Activated CD8-positive, alpha-beta memory T cell treated with anti-CD3 and anti-CD28 coated beads, Interleukin-2, amount 10 ng/mL, durations not matched to agents 7 days and 5 days (primary cell): ENCODE measurements around the gene BMERB1. TPM values are rescaled to one million over a fixed set of nuclear protein-coding genes. Genes with fewer than 3 reads are reported as not detected.
"Not testable (repeated sequence)": the region's sequence is repeated elsewhere in the genome, so short reads cannot be mapped to it uniquely, and the experiment has no call there.

ENCODE experiments used
- ATAC-seq: fragments of 150-1000 bp; cut with Tn5 transposase; one replicate; pipeline ENCODE4 v1.10.0; 2021; ENCODE audit warnings: moderate library complexity
- CTCF ChIA-PET: fragments of 350-600 bp; sonication (Branson Sonifier 250); formaldehyde crosslinking; loops from one replicate; lab custom pipeline; 2021; ENCODE audit warnings: antibody characterized with exemption; lab: Charles Lee
- DNase-seq: peaks from one replicate; pipeline ENCODE4 v3.0.0-alpha.2; 2020
- H3K27ac Mint-ChIP-seq: one replicate; pipeline ENCODE4 v1.8.0; 2021; ENCODE audit warnings: mild to moderate bottlenecking, mixed read lengths
- H3K27me3 Mint-ChIP-seq: one replicate; pipeline ENCODE4 v1.8.0; 2021; ENCODE audit warnings: mixed read lengths
- H3K36me3 Mint-ChIP-seq: one replicate; pipeline ENCODE4 v1.8.0; 2021; ENCODE audit warnings: mild to moderate bottlenecking, mixed read lengths
- H3K4me1 Mint-ChIP-seq: one replicate; pipeline ENCODE4 v1.8.0; 2021; ENCODE audit warnings: mixed read lengths
- H3K4me3 Mint-ChIP-seq: one replicate; pipeline ENCODE4 v1.8.0; 2021; ENCODE audit warnings: mild to moderate bottlenecking, moderate library complexity, mixed read lengths
- H3K9me3 Mint-ChIP-seq: one replicate; pipeline ENCODE4 v1.8.0; 2022; ENCODE audit warnings: low read depth, mixed read lengths
- total RNA-seq, 2 experiments: library from RNA; stranded (reverse); gene quantifications; one replicate each; pipeline ENCODE4 v1.2.3, GENCODE V29; 2021

The BMERB1 gene
- 10 to 100 TPM in 1 of 2 experiments, 1 to 10 TPM in 1; 4.5 to 11.9 TPM for total RNA-seq

GRCh38 chr16:15434425-15435215, at the start of gene BMERB1:
Gene BMERB1, plus strand, starts transcription at chr16:15434588. Its CDS starts 66 bp downstream, at chr16:15434654.
- peak; percentile 90 for ATAC-seq
- no peak within 1 kb of the TSS for H3K27ac Mint-ChIP-seq
- H3K36me3 Mint-ChIP-seq, result no peaks in the 10 kb centered on the region
- peak; percentile 70 for DNase-seq
- CTCF ChIA-PET, result interaction anchor here (1.3 kb wide), 1 partner anchor 9 kb away, joined by 3 read pairs; no protein-coding TSS in a partner anchor
- H3K4me3 Mint-ChIP-seq, result peak within 1 kb of the TSS; percentile 75
- H3K9me3 Mint-ChIP-seq, result no peaks in the 10 kb centered on the region
- peaks cover 13% of the 10 kb centered on the region for H3K4me1 Mint-ChIP-seq
- peaks cover 25% of the 10 kb centered on the region for H3K27me3 Mint-ChIP-seq

- H3K36me3 Mint-ChIP-seq, H3K9me3 Mint-ChIP-seq, H3K4me3 Mint-ChIP-seq, ATAC-seq, DNase-seq, CTCF ChIA-PET, H3K27me3 Mint-ChIP-seq, H3K27ac Mint-ChIP-seq, H3K4me1 Mint-ChIP-seq: not testable (repeated sequence)
Observed at GRCh38 chr16:15388060-15388459, 46.3 kb upstream of the BMERB1 start.

- H3K4me3 Mint-ChIP-seq, H3K4me1 Mint-ChIP-seq, CTCF ChIA-PET, H3K36me3 Mint-ChIP-seq, H3K9me3 Mint-ChIP-seq, ATAC-seq, H3K27ac Mint-ChIP-seq, DNase-seq: not testable (repeated sequence)
- peaks cover 14% of the 10 kb centered on the region for H3K27me3 Mint-ChIP-seq
Observed at GRCh38 chr16:15389916-15390315, 44.5 kb upstream of the BMERB1 start.

GRCh38 chr16:15393025-15393424, 41.4 kb upstream of the BMERB1 start:
- H3K36me3 Mint-ChIP-seq, H3K9me3 Mint-ChIP-seq, CTCF ChIA-PET, DNase-seq, ATAC-seq, H3K4me3 Mint-ChIP-seq, H3K4me1 Mint-ChIP-seq, H3K27ac Mint-ChIP-seq: not testable (repeated sequence)
- peaks cover 33% of the 10 kb centered on the region for H3K27me3 Mint-ChIP-seq

DNA sequence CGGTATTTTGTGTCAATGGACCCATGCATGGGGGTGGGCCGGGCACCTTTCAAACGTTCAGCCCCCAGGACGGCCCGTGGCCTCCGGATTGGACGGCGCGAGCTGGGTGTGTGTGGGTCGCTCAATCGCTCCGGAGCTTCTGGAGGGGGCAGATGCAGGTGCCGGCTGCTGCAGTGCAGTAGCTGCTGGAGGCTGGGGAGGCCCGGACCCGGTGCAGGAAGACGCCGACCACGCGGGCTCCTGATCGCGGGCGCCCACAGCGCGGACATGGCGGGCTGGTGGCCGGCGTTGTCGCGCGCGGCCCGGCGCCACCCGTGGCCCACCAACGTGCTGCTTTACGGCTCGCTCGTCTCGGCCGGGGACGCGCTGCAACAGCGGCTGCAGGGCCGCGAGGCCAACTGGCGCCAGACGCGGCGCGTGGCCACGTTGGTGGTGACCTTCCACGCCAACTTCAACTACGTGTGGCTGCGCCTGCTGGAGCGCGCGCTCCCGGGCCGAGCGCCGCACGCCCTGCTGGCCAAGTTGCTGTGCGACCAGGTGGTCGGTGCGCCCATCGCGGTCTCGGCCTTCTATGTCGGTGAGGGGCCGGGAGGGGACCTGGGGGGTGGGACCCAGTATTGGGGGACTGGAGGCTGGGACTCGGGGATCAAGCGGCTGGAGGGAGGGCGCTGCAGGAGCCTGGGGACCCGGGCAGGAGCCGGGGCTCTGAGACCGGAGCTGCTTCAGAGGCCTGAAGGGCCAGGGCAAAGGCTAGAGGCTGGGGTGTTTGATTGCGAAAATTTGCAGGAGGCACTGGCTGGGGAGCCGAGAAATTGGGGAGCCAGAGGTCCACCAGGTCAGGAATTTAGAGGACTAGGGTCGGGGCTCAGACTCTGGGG, 38.5 kb upstream of the BMERB1 start, which contains the start of gene MPV17L:
Gene MPV17L (plus strand): TSS at position 124 of the 878 bp plus-strand sequence. CDS start 144 bp downstream, at position 268.
- H3K9me3 Mint-ChIP-seq, CTCF ChIA-PET, H3K4me1 Mint-ChIP-seq, H3K36me3 Mint-ChIP-seq, H3K4me3 Mint-ChIP-seq, DNase-seq, H3K27ac Mint-ChIP-seq: not testable (repeated sequence)
- H3K27me3 Mint-ChIP-seq, result peaks cover 39% of the 10 kb centered on the region
- peak; percentile 16 for ATAC-seq

DNA sequence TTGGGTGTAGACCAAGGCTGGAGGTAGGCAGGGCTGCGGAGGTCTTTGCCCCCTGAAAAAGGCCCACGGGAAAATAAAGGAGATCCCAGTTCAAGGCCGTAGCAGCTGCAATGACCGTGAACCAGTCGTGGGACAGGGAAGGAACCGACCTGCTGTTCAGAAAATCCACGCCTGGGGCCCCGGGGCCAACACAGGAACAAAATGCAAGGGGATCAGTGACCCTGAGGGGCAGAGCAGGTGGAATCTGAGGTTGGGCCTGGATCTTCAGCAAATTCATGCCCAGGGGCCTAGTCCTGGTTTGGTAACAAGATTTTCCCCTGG, 37.9 kb upstream of the BMERB1 start:
- H3K4me3 Mint-ChIP-seq, ATAC-seq, CTCF ChIA-PET, H3K4me1 Mint-ChIP-seq, H3K9me3 Mint-ChIP-seq, H3K36me3 Mint-ChIP-seq, DNase-seq, H3K27ac Mint-ChIP-seq: not testable (repeated sequence)
- H3K27me3 Mint-ChIP-seq, result peaks cover 37% of the 10 kb centered on the region

- Mint-ChIP-seq H3K27me3 (peaks cover 34% of the 10 kb centered on the region), H3K36me3 (no peaks in the 10 kb centered on the region), H3K4me3 (no peak overlapping the region), H3K9me3 (peaks cover 2% of the 10 kb centered on the region), H3K4me1 (no peaks in the 10 kb centered on the region), H3K27ac (no peak overlapping the region)
- CTCF ChIA-PET, result interaction anchor here (0.9 kb wide), 1 partner anchor 21 kb away, joined by 3 read pairs; no protein-coding TSS in a partner anchor
- DNase-seq (no peak), ATAC-seq (no peak)
Observed at GRCh38 chr16:15396948-15397594, 37.3 kb upstream of the BMERB1 start.

DNA sequence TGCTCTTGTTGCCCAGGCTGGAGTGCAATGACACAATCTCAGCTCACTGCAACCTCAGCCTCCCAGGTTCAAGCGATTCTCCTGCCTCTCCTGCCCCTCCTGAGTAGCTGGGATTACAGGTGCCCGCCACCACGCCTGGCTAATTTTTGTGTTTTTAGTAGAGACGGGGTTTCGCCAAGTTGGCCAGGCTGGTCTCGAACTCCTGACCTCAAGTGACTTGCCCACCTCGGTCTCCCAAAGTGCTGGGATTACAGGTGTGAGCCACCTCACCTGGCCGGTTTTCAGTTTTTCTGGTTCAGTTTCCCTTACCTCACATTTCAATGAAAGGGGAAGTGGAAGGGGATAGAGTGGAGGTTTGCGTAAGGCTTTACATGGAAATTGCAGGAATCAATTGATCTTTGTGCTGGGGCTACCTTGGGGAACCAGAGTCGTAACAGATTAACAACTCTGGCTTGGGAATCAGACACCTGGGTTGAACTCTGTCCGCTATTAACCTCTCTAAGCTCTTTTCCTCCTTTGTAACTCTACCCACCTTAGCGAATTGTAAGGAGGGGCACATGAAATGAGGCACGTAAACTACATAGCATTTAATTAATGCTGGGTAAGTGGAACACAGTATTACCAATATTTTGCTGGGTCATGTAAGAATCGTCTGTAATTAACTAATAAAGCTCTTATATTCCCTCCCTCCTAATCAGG, 35.6 kb upstream of the BMERB1 start:
- no peaks in the 10 kb centered on the region for H3K36me3 Mint-ChIP-seq
- H3K27me3 Mint-ChIP-seq, result peaks cover 30% of the 10 kb centered on the region
- no peaks in the 10 kb centered on the region for H3K9me3 Mint-ChIP-seq
- DNase-seq (no peak), ATAC-seq (no peak)
- H3K4me3 Mint-ChIP-seq, result no peak overlapping the region
- CTCF ChIA-PET, result interaction anchor here (0.6 kb wide), 1 partner anchor 797 kb away, joined by 3 read pairs; no protein-coding TSS in a partner anchor
- H3K4me1 Mint-ChIP-seq, result no peaks in the 10 kb centered on the region
- H3K27ac Mint-ChIP-seq, result no peak overlapping the region

DNA sequence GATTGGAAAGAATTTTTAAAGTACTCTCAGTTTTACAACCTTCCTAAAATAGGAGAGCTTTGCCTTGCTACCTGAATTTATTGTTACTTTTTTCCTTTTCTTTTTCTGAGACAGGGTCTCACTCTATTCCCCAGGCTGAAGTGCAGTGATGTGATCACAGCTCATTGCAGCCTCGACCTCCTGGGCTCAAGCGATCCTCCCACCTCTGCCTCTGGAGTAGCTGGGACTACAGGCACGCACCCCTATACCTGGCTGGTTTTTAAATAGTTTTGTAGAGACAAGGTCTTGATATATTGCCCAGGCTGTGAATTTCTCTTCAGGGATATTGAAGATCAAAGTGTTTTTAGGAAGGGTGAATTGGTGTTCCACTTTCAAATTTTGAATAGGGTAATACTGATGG, 35.1 kb upstream of the BMERB1 start:
- Mint-ChIP-seq H3K27ac (no peak overlapping the region), H3K4me1 (no peaks in the 10 kb centered on the region), H3K9me3 (no peaks in the 10 kb centered on the region), H3K4me3 (no peak overlapping the region), H3K27me3 (peaks cover 30% of the 10 kb centered on the region), H3K36me3 (no peaks in the 10 kb centered on the region)
- no peak for DNase-seq
- CTCF ChIA-PET, result no interaction called here
- ATAC-seq, result no peak

DNA sequence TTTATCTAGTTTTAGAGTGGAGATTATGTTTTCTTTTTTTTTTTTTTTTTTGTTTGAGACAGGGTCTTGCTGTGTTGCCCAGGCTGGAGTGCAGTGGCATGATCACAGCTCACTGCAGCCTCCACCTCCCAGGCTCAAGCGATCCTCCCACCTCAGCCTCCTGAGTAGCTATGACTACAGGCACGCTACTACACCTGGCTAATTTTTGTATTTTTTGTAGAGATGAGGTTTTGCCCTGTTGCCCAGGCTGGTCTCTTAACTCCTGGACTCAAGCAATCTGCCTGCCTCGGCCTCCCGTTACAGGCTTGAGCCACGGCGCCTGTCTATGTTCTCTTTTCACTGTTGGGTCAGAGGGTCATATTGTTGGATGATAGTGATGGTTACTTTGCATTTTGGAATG, 34.1 kb upstream of the BMERB1 start:
- H3K4me3 Mint-ChIP-seq, H3K9me3 Mint-ChIP-seq, DNase-seq, H3K27ac Mint-ChIP-seq, CTCF ChIA-PET, H3K4me1 Mint-ChIP-seq, ATAC-seq, H3K36me3 Mint-ChIP-seq: not testable (repeated sequence)
- peaks cover 24% of the 10 kb centered on the region for H3K27me3 Mint-ChIP-seq

DNA sequence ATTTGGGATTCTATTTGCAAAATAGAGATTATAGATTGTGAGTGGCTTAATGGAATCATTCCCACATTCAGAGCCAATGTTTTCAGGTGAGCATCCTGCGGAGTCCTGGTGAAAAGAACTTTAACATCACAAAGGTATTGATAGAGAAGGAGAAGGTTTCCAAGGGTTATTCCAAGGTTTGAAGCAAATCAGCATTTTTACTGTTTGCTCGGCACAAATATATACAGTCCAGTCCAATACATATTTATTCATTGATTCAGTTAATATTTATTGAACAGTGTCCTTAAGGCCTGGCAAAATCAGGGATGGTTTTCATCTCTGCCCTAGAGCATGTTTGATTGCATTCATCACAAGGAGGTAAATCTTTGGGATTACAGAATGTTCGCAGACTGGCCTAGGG, 32.4 kb upstream of the BMERB1 start:
- Mint-ChIP-seq H3K9me3 (no peaks in the 10 kb centered on the region), H3K36me3 (no peaks in the 10 kb centered on the region), H3K27ac (no peak overlapping the region), H3K4me3 (no peak overlapping the region), H3K4me1 (no peaks in the 10 kb centered on the region), H3K27me3 (peaks cover 12% of the 10 kb centered on the region)
- CTCF ChIA-PET, result no interaction called here
- no peak for DNase-seq
- ATAC-seq, result no peak

GRCh38 chr16:15403392-15403995, 30.9 kb upstream of the BMERB1 start:
- Mint-ChIP-seq H3K4me3 (no peak overlapping the region), H3K4me1 (no peaks in the 10 kb centered on the region), H3K9me3 (no peaks in the 10 kb centered on the region), H3K36me3 (no peaks in the 10 kb centered on the region), H3K27me3 (peaks cover 6% of the 10 kb centered on the region), H3K27ac (no peak overlapping the region)
- DNase-seq (no peak), ATAC-seq (no peak)
- CTCF ChIA-PET, result interaction anchor here (0.7 kb wide), 1 partner anchor 805 kb away, joined by 3 read pairs; no protein-coding TSS in a partner anchor
